HG02870 (cell line): ENCODE measurements around the gene UGT3A1.
"Not testable (repeated sequence)": the region's sequence is repeated elsewhere in the genome, so short reads cannot be mapped to it uniquely, and the experiment has no call there.

Experiments
- ATAC-seq: cut with Tn5 transposase; IDR thresholded peaks from one replicate; pipeline ENCODE4 v1.9.1; 2021; ENCODE audit warnings: mild to moderate bottlenecking, moderate library complexity; ENCODE audit not compliant: unreplicated experiment

Gene UGT3A1

DNA sequence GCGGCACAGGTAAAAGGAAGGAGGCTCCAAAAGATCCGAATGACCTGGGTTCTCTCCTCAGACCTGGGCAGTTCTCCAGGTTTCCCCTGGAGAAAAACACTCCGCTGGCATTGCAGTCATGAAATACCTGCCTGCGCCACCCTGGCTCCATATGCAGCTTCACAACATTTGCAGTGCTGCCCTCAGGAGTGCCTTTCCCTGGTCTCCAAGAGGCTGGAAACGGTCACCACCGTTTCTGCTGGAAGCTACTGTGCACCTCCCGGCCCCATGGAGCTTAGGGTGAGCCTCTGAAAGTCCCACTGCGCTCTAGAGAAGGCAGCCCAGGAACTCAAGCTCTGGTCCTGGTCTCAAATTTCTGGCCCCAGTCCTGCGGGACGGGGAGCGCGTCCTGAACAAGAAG is 670 bp downstream of the UGT3A1 start:
- no peak for ATAC-seq

DNA sequence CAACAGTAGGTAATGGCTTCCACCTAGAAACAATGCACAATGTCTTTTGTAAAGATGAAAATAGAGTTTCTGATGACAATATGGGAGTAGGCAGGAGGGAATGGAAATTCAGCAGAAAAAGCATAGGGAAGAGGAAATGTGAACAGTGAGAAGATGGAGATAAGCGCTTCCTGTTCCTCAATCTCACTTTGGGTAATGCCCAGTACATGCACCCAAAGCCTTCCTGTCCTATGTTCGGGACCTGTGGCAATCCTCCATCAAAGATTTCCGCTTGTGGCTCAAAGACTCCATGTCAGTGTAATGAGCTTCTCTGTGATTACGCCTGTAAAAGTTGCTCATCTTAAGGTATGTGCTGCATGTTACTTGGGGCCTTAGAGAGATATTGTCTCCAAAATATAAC is 2.7 kb downstream of the UGT3A1 start:
- ATAC-seq = no peak

DNA sequence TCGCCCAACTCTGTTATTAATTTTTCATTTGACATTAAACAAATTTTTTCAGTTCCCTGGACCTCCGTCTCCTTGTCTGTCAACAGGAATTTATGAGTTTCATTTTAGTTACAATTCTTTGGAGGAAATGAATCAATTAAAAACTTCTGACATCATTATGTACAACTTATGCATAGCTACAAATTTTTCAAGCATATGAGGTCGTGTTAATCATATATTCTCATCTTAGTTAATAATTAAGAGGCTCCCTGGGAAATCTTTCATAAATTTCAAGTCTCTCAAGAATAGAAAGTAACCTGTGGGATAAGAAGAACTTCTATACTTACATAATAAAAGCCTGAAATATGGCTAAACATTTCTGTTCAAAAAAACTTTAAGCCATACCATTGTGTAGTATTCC is 3.4 kb downstream of the UGT3A1 start:
- no peak for ATAC-seq

DNA sequence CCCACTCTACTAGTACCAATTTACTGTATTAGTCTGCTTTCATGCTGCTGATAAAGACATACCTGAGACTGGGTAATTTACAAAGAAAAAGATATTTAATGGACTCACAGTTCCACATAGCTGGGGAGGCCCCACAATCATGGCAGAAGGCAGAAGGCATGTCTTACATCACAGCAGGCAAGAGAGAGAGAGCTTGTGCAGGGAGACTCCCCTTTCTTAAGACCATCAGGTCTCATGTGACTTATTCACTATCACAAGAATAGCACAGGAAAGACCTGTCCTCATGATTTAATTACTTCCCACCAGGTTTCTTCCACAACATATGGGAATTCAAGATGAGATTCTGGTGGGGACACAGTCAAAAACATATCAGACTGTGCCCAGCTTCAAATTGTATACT is 11.5 kb downstream of the UGT3A1 start:
- ATAC-seq = no peak

DNA sequence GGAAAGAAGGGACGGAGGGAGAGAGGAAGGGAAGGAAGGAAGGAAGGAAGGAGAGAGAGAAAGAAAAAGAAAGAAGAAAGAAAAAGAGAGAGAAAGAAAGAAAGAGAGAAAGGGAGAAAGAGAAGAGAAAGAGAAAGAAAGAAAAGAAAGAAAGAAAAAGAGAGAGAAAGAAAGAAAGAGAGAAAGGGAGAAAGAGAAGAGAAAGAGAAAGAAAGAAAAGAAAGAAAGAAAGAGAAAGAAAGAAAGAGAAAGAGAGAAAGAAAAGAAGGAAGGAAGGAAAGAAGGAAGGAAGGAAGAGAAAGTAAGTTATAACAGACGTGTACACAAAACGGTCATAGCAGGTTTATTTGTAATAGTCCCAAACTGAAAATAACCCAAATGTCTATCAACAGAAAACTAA is 14.3 kb downstream of the UGT3A1 start:
- not testable (repeated sequence) for ATAC-seq

- ATAC-seq = no peak
Measured at GRCh38 chr5:35974570-35974969, 16.6 kb downstream of the UGT3A1 start.

DNA sequence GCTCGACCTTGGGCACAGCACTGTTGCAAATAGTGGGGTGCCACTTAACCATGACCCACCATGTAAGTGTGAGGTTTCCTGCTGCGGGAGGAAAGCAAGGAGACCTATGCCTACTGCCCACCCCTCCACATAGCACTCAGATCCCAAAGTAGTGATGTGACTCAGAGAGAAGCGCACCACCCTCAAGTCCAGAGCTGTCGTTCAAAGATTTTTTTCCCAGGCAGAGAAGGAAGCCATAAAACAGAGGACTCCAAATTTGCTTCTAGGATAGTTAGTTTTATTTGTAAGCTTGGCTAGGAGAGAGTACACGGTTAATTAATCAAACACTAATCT is 19.3 kb downstream of the UGT3A1 start:
- no peak for ATAC-seq

DNA sequence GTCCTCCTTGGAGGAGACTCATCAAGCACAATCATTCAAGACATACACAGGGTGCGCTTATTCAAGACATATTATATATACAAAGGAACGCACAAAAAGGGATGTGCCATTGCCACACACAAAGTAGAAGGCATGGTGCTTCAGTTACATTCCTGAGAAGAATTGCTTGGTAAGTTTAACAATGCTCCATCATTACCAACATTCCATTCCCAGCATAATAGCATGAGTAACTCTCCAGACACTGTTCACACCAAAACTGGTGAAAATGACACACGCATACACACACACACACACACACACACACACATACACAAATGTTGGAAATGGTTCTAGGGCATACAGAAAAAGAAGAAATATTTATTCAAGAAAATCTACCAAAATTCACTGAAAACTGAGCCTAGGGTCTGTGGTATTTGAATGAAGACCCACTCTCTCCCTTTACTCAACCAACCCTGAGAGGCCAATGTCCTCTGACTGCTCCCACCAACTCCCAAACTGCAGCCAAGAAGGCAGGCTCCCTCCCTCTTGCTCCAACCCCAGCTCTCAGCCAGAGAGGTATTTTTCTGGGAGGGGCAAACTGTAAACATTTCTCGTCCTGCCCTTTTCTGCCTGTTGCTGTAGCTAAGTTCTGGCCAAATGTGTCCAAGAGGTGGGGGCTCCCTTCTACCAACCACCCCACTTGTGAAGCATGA is 19.9 kb downstream of the UGT3A1 start:
- ATAC-seq = no peak

- ATAC-seq = no peak
Measured at GRCh38 chr5:35963381-35963843, 27.8 kb downstream of the UGT3A1 start.

DNA sequence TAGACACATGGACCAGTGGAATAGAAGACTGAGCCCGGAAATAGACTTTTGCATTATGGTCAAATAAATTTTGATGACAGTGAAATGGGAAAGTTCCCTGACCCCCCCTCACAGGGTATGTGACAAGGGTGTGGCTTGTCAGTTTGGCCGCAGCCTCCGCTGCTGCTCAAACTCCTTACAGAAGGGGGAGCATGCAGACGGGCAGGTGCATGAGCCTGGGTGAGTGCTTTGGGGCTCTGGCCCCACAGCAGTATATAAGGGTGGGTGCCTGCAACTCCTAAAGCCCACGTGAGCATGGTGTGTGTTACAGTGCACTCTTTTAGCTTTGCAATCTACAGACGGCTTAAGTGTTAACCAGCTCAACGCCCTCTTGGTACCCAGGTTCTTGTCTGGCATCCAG is 30.9 kb downstream of the UGT3A1 start:
- no peak for ATAC-seq

DNA sequence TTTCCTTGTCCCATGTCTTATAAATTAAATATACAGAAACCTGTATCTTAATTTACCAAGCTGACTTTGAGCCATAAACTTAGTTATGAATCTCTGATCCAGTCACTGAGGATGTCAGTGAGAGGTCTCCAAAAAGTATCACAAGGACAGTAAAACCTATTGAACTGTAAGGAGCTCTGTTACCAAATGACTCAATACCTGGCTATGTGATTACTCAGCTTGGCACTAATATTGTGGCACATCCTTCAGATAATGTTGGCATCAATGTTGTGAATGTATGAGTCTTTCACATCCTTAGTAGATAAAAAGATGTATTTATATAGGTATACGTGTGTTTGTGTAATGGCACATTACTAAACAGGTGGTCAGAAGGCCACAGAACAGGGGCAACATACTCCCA is 34.8 kb downstream of the UGT3A1 start:
- no peak for ATAC-seq

DNA sequence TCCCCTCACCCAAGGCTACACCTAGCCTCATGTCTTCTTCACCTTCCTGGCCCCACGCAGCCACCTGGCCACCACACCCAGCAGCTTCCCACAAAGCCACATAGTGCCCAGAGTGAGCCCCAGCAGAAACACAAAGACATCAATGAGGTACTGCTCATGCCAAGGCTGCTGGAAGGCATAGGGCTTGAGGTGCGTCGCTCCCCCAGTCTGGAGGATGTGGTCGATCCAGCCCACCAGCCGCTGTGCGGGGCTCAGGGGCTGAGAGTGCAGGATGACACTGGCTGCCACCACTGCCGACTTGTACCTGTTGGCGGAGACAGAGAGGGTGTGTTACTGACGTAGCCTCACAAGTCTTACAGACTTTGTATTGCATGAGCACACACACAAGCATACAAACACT is 37.0 kb downstream of the UGT3A1 start:
- ATAC-seq = no peak

DNA sequence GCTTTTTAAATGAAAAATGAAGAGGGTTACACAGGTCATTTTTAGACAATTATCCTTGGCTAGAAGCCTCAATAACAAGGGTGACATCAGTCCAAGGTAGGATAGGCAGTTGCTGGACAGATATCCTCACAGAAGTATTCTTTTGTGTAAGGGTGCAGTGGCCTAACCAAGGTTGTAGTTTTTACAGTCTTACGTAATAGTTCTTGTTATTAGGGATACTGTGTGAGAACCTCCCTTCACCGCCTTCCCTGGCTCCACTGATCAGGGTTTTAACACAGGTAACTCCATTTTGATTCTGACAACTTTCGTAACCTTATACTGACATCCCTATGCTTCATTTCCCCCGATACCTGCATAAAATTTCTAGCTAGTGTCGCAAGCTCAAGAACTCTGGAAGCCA is 44.1 kb downstream of the UGT3A1 start:
- no peak for ATAC-seq

DNA sequence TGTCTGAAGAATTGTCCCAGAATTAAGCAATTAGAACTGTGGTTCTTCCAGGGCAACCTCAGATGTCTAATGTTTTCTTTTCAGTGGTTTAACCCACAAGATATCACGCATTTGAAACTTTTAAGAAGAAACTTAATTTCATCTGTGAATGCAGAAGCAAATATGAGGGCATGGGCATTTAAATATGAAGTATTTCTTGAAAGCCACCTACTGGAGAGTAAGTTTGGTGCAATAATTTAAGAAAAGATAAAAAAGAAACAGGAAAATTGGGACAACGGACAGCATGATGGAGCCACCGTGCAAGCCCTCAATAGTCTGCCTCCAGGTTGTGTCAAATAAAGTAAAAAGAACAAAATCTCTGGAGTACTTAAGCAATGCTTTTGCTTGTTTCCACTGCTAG is 51.6 kb downstream of the UGT3A1 start:
- ATAC-seq = no peak

DNA sequence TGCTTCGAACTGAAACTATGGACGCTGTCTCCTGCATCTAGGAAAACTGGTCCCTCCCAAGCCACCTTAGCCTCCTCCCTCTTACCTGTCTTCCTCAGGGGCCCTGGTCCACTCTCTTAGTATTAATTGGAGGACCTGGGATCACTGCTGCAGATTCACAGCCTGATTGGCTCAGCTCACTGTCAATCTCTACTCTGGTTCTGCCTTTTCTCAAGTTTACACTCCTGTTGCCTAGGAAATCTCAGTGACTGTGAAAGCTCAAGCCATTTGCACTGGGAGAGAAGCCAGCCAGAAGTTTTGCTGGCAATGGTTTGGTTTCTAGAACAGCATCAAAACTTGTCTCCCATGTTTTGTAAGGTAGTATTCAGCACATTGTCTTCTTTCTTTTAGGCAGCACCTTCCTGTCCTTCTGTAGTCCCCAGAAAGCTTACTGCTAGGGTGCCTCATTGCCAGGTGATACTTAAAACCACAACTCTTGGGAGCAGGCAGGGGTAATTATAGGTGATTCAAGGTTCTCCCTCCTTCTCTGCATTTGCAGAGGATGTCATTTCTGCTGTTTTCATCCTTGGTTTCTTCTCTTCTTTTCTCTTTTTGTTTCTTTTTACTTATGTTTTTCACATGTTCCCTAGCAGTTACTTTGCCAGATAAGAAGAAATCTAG is 52.5 kb downstream of the UGT3A1 start, which contains the start of gene CAPSL:
Gene CAPSL (minus strand): TSS at position 55 of the 660 bp plus-strand sequence. CDS start 17,502 bp downstream, outside the sequence.
- ATAC-seq = peak; percentile 48

DNA sequence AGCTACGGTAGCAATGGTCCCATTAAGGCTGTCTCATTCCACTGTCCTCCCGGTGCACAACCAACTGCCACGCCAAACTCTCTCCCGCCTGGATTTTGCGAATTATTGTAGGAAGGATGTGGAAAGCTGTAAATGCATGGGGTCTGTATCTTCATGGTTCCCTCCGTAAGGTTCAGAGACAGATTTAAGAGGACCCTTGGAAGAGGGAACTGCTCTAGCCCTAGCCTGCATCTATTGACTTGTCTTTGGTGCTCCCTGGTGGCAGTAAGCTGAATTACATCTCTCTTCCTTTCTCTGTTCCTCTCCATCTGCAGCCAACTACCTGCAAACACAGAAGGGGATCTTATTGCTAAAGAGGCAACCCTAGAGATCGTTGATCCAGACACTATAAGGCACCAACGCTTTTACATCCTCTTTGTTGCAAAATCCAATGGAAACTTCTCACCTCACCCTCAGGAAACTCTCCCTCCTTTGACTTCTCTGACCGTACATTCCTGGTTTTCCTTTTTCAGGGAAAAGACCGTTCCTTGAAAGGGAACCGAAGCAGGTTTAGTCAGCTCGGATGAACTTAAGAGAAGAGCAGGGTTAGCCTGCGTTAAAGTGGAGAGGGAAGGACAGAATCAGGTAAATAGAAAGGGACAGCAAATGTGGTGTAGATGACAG is 64.7 kb downstream of the UGT3A1 start:
- ATAC-seq = no peak

DNA sequence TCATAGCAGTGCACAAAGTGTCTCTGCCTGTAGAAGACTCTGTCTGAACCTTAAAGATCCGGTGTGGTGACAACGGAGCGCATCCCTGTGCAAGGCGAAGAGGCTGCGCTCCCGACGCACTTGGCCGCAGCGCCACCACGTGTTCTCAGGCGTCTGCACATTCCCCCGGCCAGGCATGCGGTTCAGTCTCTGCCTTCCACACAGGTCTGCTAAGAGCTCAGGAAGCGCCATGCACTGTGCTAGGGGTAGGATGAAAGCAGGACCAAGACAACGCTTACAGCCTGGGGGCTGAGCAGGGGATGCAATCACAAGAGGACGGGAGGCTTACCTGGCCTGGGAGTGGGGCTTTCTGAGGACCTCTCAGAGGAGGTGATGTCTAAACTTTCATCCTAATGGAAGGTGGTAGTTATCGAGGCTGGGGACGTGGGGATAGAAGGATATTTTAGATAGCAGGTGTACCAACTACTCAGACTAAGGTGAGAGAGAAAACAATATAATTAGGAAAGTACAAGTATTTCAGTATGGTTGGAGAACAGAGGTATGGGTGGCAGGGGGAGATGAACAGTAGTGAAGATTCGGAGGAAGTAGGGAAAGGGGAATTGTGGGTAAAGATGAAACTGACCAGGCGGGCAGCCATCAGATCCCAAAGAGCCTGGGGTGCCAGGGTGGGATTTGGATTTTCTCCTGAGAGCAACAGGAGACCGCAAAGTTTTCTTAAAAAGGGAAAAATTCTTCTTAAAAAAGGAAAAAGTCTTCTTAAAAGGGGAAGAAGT is 66.1 kb downstream of the UGT3A1 start:
- peak; percentile 83 for ATAC-seq

DNA sequence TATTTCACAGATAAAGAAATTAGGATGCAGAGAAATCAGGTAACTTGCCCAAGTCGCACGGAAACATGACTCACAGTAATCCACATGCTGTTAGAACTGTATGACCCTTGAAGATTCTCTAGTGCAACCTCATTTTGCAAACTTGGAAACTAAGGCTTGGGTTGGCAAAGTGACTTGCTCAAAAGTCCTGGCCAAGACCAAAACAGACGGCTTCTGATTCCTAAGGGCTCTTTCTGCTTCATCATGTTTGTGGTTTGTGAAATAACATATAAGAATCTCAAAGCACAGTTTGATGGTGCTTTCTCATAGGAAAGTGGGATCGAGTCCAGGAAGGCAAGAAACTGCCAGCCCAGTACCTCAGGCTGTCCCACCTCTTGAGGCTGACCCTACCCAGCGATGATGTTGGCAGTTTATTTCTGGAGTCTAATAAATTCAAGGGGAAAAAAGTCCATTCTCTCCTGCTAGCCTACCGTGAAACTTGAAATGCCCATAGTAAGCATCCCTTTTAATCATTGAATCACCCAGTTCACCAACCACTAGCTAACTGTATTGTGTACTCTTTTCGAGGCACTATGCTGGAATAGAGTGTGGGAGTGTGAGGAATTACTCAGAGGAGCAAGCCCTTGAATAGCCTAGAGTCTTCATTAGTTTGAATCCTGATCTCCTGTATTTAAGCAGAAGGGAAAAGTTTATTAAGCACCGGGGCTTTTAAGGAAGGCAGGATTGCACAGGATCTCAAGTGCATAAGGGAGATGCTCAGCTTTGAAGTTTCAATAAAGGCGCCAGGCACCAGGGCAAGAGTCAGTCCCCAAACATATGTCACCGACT is 66.9 kb downstream of the UGT3A1 start:
- ATAC-seq = no peak

DNA sequence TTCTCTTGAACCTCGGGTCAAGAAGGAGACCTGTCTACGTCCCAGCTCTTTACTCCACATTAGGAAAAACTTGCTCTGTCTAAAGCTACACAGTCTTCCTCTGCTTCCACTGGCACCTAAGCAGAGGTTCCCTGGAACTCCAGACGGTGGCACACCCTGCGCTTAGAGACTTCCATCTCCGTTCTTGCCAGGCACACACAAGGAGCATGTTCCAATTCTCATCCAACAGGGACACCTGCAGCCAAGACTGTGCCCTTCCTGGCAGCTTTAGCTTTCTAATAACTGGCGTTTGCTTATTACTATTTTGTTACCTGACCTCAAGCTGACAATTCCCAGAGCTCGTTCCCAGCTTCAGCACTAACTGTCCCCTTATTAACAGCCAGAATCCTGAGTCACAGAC is 68.7 kb downstream of the UGT3A1 start:
- ATAC-seq = no peak

DNA sequence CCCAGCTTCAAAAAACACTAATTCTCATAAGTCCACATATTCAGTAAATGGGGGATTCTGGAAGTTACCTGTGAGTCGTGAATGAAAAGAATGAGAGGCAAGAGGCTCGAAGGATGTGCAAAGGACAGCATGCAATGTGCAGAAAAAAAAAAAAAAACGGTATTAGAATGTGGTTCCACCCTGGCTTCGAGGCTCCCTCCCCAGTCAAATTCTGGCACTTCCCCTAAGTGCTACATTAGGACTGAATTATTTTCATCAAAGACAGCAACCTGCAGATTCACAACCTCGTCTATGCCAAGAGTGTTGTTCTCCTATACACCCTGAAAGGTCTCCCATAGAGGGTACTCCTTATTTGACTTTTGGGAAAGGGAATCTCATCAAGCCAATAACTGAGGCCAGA is 69.3 kb downstream of the UGT3A1 start:
- no peak for ATAC-seq

DNA sequence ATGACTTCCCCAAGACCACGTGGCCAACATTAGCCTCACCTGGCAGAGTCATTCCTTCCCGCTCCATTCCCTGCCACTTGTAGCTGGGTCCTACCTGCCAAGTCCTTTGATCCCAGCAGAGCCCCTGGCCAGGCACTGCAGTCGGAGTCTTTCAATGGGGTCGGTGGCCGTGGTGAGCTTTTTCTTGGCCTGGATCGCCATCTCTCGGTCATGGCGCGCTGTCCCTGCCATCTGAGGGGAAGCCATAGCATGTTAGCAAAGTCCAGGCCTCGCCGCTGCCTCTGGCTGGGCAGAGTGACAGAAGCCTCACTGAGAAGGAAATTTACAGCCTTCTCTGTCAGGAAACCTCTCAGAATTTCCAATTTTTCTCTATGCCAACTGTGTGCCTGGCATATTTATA is 70.3 kb downstream of the UGT3A1 start:
- no peak for ATAC-seq
